NK-92 (cell line): ENCODE data around the gene ZNF571.

Experiments used
- DNase-seq: peaks from one replicate; lab custom pipeline; 2025; ENCODE audit not compliant: unreplicated experiment; lab: John Stamatoyannopoulos, UW

ZNF571 gene

DNA sequence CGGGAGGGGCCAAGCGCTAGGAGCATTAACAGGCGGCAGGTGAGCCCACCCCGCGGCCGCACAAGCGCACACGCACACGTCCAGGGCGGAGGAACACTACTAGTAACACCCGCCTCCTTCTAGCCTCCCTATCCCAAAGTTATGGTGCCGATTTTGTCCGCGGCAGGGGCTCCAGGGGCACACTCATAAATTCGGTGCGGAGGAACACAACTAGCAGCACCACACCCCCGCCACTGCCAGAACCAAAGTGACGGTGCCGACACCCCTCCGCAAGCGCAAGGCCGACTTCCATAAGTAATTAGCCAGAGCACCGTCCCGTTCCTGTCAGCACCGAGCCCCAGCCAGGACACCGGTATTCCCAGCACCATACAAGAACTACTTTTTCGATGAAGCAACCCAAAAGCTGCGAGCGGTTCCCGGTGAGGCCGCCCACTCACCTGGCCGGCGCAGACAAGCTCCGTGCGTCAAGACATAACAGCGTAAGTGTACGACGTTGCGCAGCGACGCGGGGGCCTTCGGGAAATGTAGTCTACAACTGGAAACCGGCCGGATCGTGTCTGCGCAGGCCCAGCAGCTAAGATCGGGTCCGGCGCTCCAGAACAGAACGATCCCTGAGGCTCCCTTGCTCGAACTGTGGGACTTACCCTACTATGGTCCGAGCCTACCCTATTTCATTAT, at the start of gene ZNF571, which contains the start of gene ZNF540:
Gene ZNF571, minus strand, starts transcription at position 489 of the 678 bp plus-strand sequence. CDS start 8,116 bp downstream, outside the sequence.
Gene ZNF540, plus strand, starts transcription at position 573 of the 678 bp plus-strand sequence. CDS start 3,572 bp downstream, outside the sequence.
- peak; percentile 41 for DNase-seq

DNA sequence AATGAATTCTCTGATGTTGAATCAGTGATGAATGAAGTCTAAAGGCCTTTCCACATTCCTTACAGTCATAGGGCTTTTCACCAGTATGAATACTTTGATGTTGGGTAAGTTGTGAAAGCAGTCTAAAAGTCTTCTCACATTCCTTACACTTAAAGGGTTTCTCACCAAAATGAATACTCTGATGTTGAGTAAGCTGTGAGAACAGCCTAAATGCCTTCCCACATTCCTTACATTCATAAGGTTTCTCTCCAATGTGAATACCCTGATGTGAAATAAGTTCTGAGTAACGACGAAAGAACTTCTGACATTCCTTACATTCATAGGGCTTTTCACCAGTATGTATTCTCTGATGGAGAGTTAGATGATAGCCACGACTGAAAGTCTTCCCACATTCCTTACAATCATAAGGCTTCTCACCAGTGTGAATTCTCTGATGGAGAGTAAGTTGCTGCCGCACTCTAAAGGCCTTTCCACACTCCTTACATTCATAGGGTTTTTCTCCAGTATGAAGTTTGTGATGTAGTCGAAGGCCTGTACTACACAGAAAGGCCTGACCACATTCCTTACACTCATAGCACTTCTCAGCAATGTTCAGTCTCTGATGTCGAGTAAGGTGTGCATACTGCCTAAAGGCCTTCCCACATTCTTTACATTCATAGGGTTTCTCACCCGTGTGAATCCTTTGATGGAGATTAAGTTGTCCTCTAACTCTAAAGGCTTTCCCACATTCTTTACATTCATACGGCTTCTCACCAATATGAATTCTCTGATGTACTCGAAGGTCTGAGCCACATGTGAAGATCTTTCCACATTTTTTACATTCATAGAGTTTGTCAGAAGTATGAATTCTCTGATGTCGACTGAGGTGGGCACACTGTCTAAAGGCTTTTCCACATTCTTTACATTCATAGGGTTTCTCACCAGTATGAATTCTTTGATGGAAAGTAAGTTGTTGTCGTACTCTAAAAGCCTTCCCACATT, 40.8 kb upstream of the ZNF571 start:
- DNase-seq = no peak

DNA sequence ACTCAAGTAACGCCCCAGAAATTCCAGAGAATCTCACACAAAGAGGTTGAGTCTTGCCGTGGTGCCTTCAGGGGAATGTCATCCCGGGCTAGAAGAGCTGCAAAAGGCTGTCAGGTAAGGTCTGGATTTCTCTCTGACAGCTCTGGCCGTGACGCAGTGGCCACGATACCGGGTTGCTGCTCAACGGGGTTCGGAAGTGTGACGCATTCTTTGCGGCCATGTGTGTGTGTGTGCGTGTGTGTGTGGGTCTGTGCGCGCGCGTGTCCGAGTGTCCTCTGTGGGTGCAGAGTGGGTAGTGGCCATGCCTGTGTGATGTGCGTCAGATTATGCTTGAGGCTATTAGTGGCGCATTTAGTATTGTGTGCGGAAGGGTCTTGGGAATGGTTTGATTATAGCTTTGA, 390 bp upstream of the ZNF571 start:
- DNase-seq = no peak

DNA sequence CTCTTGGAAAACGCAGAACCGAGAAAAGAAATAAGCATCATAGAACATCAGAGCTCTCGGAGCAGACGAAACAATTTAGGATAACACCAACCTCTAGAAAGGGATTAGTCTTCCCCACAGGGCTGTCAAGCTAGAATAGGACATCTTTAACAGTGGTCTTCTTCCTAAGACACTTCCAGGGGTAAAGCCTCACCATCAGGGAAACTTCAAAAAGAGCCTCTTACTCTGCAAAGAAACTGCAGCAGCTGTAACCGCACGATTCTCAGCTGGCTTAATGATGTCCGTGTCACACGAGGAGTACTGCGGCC, 642 bp downstream of the ZNF571 start:
- no peak for DNase-seq

DNA sequence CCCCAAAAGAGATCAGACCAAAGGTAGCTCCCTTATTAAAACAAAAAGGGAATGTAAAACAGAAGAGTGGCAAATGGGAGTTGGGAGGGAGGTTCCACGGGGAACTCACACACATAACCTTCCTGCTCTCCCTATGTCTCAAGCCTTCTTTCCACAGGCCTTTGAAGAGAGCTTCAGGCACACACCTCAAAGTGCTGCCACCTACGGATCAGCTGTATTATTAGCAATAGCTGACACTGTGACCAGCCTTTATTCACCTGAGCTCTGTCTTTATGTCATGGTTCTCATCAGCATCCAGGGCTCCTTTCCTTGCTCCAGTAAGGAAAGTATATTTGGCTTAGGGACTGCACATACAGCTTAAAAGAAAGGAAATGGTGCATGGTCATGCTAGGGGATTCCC, 11.3 kb downstream of the ZNF571 start:
- no peak for DNase-seq

DNA sequence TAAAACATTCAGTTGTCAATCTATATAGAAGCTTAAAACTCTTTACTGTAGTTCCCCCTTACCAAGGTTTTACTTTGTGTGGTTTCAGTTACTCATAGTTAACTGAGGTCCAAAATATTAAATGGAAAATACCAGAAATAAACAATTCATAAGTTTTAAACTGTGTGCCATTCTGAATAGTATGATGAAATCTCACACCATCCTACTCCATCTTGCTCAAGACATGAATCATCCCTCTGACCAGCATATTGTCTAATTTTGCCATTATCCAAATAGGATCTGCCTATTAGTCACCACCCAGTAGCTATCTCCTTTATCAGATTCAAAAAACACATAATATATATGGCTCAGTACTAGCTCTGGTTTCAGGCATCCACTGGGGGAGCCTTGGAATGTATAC, 22.4 kb downstream of the ZNF571 start:
- DNase-seq = no peak

DNA sequence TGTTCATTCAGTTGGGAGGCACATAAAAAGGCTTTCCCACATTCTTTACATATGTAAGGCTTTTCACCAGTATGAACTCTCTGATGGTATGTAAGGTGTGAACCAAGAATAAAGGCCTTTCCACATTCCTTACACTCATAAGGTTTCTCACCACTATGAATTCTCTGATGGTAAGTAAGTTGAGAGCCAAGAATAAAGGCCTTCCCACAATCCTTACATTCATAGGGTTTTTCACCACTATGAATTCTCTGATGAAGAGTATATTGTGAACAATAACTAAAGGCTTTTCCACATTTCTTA, 29.3 kb downstream of the ZNF571 start:
- no peak for DNase-seq

DNA sequence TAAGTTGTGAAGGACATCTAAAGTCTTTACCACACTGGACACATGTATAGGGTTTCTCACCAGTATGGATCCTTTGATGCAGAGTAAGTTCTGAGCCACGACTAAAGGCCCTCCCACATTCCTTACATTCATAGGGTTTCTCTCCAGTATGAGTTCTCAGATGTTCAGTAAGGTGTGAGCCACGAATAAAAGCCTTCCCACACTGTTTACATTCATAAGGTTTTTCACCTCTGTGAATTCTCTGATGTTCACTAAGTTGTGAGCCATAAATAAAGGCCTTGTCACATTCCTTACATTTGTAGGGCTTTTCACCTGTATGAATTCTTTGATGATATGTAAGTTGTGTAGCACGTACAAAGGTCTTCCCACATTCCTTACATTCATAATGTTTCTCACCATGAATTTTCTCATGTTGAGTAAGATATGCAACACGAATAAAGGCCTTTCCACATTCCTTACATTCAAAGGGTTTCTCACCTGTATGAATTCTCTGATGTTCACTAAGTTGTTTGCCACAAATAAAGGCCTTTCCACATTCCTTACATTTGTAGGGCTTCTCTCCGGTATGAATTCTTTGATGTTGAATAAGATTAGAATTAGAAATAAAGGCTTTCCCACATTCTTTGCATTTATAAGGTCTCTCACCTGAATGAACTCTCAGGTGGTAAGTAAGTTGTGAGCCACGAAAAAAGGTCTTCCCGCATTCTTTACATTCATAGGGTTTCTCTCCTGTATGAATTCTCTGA, 29.8 kb downstream of the ZNF571 start:
- no peak for DNase-seq

DNA sequence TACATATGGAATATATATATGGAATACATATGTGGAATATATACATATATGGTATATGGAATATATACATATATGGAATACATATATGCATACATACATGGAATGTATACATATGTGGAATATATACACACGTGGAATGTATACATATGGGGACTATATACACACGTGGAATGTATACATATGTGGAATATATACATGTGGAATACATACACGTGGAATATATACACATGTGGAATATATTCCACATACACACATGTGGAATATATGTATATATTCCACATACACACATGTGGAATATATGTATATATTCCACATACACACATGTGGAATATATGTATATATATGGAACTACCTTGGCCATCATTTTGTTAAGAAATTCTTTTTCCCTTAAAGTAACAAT, 31.1 kb downstream of the ZNF571 start:
- DNase-seq = no peak

DNA sequence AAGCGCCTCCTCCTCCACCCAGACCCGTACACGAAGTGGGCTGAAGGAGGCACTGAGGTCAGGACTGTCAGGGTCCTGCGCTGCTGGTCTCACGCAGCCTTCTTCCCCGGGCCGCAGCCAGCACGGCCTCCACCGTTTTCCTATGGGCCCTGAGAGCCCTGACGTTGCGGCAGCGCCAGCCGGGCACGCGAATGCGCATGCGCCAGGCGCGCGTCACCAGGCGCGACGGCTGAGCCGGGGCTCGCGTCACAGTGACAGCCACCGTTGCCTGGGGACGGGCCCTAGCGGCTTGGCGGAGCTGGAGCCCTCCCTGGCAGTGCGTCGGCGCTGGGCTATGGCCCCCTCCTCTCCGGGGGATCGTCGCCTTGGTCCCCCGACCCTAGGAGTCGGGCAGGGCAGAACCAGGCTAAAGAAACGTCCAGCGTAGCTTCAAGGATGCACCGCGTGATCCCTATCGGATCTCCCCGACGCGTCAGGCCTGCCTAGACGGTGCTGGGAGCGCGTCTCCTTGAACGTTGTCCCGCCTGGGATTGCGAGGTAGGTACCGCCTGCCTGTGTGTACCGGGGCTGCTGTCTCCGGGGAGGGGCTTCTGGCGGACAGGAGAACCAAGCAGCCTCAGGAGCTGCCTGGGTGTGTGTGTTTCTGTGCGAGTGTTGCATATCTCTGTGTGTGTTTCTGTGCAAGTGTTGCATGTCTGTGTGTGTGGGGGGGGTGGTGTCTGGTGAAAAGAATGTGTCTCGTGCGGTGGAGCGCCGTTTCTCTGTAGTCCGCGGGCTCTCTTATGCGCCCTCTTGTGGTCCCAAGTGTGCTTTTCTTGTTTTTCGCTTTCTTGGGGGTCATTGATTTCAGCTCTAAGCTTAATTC, 43.2 kb downstream of the ZNF571 start:
- DNase-seq = no peak

DNA sequence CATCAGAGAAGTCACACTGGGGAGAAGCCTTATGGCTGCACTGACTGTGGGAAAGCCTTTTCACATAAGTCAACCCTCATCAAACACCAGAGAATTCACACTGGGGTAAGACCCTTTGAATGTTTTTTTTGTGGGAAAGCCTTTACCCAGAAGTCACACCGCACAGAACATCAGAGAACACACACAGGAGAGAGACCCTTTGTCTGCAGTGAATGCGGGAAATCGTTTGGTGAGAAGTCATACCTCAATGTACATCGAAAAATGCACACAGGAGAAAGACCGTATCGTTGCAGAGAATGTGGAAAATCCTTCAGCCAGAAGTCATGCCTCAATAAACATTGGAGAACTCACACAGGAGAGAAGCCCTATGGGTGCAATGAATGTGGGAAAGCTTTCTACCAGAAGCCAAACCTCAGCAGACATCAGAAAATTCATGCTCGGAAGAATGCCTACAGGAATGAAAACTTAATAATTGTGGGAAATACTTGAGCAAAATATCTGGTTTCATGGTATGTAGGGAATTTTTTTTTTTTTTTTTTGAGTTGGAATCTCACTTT, 57.1 kb downstream of the ZNF571 start:
- no peak for DNase-seq

DNA sequence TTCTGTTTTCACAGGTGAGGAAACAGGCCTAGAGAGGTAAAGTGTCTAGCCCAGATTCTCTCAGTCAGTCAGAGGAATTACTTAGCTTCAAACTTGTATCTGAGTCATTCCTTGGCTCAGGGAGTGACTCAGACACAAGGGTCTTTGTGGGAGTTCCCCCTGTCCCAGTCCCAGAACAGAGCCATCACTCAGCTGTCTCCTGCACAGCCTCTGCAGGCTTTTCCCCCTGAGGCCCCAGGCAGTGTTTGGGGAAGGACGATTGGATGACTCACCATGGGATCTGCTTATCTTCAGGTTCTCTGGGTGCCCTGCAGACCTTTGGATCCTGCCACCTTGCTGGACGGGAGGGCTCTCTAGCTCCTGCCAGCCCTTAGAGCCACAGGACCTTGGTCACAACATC, 74.7 kb downstream of the ZNF571 start:
- DNase-seq = no peak
